Effector CD8-positive, alpha-beta T cell (primary cell): Measurements from ENCODE around the gene CDH12.

ENCODE experiments used
- DNase-seq: peaks from one replicate; lab custom pipeline; 2025; lab: John Stamatoyannopoulos, UW

CDH12 gene

GRCh38 chr5:22764736-22765135, 88.4 kb downstream of the CDH12 start:
- no peak for DNase-seq

DNA sequence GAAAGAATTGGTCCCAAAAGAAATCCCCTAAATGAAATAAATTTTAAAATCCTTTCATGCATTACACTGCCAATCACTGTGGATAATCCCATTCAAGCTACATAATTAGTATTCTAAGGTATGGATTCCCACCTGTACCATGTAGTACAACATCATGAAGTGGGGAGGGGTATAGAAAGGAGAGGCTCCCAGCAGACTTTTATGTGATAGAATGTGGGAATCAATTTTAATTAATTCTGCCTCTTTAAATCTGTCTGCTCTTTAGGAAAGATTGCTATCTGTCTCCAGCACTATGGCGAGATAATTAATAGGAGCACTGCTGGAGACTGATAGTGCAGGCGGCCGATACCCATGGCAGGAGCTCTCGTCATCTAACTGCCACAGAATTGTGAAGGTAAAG, 95.4 kb downstream of the CDH12 start:
- DNase-seq: no peak

- no peak for DNase-seq
These were observed 99.0 kb downstream of the CDH12 start for GRCh38 chr5:22754155-22754554.

DNA sequence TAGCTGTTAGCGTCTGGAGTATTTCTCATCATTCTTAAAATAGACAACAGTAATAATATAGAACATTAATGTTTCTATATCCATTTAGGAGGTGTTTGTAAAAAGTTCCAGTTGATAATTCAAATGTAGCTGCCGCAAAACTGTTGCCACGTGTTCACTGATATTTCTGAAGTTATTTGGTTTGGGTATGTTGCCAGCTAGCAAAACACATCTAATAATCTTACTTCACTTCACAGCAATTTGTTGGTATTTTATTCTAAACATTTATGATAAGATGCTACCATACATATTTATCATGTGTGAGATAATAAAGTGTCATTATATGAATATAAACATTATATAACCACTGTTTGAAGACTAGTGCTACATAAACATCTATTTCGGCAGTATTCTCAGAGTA, 101.6 kb downstream of the CDH12 start:
- no peak for DNase-seq

DNA sequence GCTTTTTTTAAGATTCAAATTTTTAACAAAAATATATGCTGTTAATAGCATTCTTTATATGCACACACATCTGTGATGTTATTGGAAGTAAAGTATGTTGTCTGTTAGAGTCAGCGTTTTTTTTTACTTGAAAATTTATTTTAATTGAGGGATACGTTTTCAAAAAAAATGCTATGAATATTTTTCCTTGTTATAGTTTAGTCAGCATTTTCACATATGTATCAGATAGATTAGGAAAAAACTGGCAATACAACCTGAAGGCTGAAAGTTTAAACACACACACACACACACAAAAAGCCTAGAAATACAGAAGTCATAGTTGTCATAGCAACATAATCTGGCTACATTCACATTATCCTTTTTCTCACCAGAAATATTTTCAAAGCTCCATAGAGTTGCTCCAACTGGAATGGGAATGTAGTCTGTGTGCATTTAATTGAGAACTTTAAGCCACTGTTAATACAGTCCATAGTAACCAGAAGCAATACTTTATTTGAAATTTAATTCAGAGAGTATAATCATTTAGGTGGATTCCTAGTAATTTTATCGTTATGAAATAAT, 116.6 kb downstream of the CDH12 start:
- no peak for DNase-seq

- no peak for DNase-seq
These were observed 118.2 kb downstream of the CDH12 start for GRCh38 chr5:22734907-22735306.

DNA sequence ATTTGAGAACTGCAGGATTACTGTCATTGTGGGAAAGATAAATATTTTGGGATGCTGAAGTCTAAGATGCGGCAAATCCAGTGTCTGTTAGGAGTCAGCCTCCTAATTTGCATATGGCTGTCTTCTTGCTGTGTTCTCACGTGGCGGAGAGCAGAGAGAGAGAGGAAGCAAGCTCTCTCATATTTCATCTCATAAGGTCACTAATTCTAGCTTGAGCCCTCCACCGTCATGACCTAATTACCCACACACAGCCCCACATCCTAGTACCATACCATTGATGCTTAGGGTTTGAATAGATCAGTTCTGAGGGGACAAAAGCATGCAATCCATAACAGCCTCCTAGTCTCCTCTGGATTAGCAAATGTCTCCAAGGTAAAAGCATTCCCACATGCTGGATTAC, 124.5 kb downstream of the CDH12 start:
- DNase-seq: no peak

DNA sequence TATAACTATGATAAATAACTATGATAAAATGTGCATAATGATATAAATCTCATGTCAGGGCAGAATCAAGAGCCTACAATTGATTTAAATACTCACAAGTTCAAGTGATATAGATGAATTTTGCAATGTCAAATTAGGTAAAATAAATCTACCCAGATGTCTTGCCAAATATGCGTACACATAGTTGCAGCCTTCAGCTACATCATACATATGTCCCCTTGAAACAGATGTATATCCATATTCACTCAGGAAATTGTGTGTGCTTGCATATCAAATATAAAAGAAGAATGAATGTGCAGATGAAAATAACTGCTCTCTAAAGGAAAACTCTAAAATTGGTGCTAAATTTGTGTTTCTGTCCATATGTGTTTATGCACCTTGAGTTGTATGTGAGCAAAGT, 130.7 kb downstream of the CDH12 start:
- DNase-seq: no peak

DNA sequence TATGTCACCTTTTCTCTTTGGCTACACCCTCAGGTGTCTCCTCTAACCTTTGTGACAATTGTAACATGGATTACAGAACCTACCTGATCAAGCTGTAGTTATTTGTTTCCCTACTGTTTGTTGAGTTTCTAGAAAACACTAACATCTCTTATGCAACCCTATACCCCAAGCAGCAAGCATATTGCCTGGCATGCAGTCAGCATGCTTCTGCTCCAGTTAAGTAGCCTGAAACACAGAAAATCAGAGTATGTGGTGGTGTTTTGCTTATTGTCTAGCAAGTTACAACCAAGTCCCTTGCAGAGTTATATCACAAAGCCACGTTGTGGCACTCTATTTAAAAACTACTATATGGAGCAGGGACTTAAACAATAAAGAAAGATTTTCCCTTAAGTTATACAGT, 131.1 kb downstream of the CDH12 start:
- no peak for DNase-seq

DNA sequence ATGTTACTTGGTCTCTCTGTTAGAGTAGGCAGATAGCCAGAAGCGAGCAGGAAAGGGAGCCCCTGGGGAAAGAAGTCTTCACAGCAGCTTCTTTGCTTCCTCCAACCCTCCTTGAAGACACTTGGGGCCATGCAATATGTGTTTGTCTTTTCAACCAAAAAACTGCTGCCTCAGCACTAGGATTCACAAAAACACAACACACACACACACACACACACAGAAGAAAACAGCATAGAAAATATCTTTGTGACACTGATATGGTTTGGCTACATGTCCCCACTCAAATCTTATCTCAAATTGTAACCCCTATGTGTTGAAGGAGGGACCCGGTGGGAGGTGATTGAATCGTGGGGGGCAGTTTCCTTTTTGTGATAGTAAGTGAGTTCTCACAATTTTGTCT, 133.3 kb downstream of the CDH12 start:
- no peak for DNase-seq

- DNase-seq: no peak
These were observed 142.5 kb downstream of the CDH12 start for GRCh38 chr5:22710660-22711059.

GRCh38 chr5:22709743-22710142, 143.4 kb downstream of the CDH12 start:
- no peak for DNase-seq

DNA sequence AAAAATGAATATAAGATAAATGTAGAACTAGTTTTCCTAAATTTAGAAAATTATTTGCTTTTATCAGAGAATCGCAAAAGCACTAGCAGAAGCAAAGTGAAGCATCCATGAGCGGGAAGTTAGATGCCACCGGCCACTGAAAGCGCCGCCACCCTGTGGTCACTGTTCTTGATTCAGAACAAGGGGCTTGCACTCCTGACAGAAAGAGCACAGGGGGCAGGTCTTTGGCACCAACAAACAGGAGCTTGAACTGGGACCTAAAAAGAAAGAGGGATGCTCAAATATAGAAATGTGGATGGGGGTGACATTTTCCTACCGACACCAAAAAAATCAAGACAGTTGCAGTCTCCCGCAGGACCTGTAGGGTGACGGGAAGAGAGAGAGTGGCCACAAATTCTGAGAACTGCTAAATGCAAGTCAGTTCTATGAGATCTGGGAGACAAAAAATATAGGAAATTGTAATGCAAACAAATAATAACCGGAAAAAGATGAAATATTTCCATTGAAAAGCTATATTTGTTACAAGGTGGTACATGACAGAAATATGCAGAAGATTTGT, 144.3 kb downstream of the CDH12 start:
- no peak for DNase-seq

DNA sequence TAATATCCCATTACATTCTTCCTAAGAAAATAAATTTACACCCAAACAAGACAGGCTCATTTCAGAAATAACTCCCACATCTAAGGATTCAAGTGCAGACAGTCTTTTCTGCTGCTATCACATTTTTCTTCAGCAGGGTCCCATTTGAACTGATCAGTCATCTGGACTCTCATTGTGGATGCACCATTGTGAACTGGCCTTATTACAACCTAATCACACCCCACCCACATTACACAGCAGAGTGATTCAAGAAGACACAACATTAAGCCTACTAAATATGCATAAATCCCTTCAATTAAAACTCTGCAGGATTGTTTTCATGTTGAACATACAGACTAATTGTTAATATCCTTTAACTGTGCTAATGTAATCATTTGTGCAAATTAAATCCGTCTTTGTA, 146.2 kb downstream of the CDH12 start:
- no peak for DNase-seq

DNA sequence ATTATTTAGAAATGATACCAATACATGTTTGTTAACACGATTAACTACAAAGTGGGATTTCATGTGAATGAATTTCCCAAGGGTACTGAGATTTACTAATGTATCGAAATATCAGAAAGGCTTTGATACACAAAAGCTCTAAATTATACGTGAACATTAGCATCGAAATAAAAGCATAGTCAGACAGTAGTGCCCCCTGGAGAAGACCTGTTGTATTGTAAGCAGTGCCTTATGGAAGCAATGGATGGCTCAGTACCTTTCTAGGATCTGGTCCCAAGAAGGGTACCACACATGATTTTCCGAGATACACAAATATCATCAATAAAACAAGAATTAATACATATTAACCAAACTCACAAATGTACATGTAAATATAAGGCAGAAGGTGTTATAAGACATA, 153.8 kb downstream of the CDH12 start:
- DNase-seq: no peak

- no peak for DNase-seq
These were observed 160.0 kb downstream of the CDH12 start for GRCh38 chr5:22693121-22693520.

DNA sequence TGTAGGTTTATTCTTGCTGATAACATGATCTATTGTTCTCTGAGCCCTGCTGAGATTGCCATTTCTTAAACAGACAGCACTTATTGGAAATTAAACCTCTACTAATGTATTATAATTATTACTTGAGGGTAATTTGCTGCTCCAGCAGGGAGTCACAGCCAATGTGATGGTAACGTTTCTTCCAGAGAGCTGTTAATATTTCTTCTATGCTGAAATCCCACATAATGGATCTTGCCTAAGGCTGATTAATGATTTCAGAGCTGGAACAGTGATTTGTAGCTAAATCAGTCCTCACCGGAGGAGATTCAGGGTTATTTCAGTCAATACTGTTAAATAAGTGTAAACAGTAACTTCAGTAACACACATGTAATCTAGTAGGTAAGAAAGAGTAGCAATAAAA, 170.1 kb downstream of the CDH12 start:
- DNase-seq: no peak

GRCh38 chr5:22678886-22679285, 174.3 kb downstream of the CDH12 start:
- DNase-seq: no peak

DNA sequence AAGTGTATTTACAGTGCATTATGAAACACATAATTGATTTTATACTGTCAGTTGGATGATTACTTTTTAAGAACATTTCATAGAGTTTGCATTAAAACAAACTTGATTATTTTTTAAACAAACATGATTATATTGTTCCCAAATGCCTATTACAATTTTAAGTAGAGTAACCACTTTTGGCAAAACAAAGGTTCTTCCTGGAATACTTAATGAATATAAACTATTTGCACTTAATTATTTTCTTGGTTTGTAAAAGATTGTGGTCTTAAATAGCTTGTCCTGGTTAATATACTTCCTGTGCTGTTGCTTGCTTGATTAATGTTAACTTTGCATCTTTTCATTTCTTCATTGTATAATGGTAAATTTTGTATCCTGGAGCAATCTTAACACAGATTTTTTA, 180.0 kb downstream of the CDH12 start:
- DNase-seq: no peak

DNA sequence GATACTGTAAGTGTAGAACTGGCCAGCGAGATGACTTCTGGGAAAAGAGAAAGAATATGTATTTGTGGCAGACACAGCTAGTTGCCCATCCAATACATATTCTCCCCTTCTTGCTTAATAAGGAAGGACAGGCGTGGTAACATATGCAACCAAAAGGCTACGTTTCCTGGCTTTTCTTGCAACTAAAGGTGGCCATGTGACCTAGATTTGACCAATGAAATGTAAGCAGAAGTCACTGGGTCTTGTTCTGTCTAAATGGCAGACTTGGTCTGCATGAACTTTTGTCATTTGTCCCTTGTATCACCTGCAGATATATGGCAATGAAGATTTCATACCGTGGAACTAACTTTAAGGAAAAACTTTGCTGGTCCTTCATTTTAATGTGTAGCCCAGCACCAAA, 183.8 kb downstream of the CDH12 start:
- DNase-seq: no peak

DNA sequence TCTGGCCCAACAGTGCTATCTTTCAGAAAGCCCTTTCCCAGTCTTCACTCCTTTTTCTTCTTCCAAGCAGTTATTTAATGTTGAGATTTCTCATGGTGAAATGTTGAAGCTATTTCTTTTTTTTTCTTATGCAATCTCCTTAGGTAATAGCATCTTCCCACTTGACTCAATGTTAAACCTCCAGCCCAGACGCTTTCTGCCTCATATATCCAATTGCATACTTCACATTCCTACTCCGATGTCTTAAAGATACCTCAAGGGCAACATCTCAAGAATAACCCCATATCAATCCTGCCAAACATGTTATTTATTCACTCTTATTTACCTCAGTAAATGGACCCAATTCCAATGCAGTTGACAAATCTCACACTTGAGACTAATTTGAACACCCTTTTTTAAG, 187.3 kb downstream of the CDH12 start:
- no peak for DNase-seq

DNA sequence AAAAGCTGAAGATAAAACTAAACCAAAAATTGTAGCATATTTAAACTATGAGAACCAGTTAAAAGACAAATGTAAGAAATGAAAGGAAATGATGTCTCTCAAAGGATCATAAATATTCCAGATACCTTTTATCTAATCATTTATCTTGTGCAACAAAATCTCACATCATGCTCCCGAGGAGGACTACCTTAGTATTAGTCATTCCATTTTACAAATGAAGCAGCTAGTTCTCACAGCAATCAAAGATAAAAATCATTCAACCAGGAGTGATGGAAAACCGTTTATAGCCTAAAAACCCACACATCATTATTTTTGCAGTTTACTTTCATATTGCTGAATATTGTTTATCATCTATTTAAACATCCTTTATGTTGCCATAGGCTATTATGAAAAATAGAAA, 190.0 kb downstream of the CDH12 start:
- no peak for DNase-seq

DNA sequence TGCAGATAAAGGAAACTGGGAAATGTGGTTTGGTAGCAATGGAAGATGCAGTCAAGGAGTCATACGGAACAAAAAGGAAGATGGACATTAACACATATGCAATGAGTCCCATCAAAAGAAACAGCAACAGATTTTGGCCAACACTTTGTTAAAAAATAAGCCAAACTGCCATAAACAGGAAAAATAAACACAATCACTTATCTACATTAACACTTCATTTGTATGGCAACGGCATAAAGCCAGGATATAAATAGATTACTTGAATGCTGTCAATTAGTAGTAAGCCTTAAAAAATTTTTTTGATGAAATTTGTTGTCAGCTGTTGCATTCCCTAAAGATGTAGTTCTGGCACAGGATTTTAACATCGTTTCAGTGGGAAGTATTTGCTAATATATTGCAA, 190.8 kb downstream of the CDH12 start:
- DNase-seq: no peak

DNA sequence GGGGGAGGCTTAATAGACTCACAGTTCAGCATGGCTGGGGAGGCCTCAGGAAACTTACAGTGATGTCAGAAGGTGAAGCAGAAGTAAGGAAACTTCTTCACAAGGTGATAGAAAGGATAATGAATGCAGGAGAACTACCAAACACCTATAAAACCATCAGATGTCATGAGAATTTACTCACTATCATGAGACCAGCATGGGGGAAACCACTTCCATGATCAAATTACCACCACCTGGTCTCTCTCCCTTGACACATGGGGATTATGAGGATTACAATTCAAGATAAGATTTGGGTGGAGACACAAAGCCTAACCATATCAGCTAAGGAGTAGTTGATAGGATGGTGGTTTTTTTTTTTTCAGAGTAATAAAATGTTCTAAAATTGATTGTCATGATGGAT, 201.8 kb downstream of the CDH12 start:
- DNase-seq: no peak

GRCh38 chr5:22650511-22650910, 202.6 kb downstream of the CDH12 start:
- no peak for DNase-seq
